Prostate gland (tissue), 2 donors: ENCODE data around the gene CLEC14A.

ENCODE experiments used
- POLR2A ChIP-seq: fragments of 450-650 bp; IDR thresholded peaks from one replicate; pipeline ENCODE4 v1.6.1; 2016; ENCODE audit warnings: antibody characterized with exemption, mild to moderate bottlenecking
- POLR2AphosphoS5 ChIP-seq: sonication (generic); formaldehyde crosslinking; IDR thresholded peaks from one replicate; pipeline ENCODE4 v1.6.1; 2017; ENCODE audit warnings: antibody characterized with exemption
- TF ChIP-seq, protein P1 (sequence below), 4 experiments: fragments of 200-600 bp in 2 of 4; fragments of 450-650 bp in 2 of 4; sonication (generic) in 2 of 4; IDR thresholded peaks; 1 replicate in 3 of 4; 2 replicates in 1 of 4; pipeline ENCODE4 v1.5.1; 2016 to 2019; ENCODE audit warnings: antibody characterized with exemption in 4 of 4, mild to moderate bottlenecking in 2 of 4, moderate library complexity in 2 of 4

GRCh38 chr14:38209572-38210557, 46.0 kb downstream of the CLEC14A start:
- TF ChIP-seq, protein P1, sequence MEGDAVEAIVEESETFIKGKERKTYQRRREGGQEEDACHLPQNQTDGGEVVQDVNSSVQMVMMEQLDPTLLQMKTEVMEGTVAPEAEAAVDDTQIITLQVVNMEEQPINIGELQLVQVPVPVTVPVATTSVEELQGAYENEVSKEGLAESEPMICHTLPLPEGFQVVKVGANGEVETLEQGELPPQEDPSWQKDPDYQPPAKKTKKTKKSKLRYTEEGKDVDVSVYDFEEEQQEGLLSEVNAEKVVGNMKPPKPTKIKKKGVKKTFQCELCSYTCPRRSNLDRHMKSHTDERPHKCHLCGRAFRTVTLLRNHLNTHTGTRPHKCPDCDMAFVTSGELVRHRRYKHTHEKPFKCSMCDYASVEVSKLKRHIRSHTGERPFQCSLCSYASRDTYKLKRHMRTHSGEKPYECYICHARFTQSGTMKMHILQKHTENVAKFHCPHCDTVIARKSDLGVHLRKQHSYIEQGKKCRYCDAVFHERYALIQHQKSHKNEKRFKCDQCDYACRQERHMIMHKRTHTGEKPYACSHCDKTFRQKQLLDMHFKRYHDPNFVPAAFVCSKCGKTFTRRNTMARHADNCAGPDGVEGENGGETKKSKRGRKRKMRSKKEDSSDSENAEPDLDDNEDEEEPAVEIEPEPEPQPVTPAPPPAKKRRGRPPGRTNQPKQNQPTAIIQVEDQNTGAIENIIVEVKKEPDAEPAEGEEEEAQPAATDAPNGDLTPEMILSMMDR (IDR thresholded peaks at IDR 0.05): no peak
- TF ChIP-seq POLR2AphosphoS5: no peak
- TF ChIP-seq POLR2A: no peak
